ENCODE data around the gene KRTAP9-4.
"Not testable (repeated sequence)": the region's sequence is repeated elsewhere in the genome, so short reads cannot be mapped to it uniquely, and the experiment has no call there.

Gene KRTAP9-4

DNA sequence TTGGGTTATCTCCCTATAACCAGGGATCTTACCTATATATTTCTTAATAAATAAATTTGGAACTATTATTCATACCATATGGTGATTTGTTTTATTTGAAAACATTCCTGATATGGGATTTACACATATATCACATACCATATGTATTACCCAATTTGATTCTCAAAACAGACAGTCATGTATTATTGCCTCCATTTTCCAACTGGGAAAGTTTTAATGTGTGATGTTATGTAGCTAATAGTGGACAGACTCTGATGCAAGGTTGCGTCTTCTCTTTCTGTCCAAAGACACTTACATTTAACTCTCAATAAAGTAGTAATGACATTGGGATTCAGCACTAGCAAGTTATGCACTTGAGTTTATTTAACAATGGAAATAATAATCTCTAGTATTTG, 6.8 kb downstream of the KRTAP9-4 start:
- no peak for TF ChIP-seq CTCF (IDR thresholded peaks at IDR 0.05)

GRCh38 chr17:41258406-41258805, 8.9 kb downstream of the KRTAP9-4 start:
- TF ChIP-seq CTCF (IDR thresholded peaks at IDR 0.05), result no peak

- TF ChIP-seq CTCF (IDR thresholded peaks at IDR 0.05), result no peak
These were observed 13.7 kb downstream of the KRTAP9-4 start for GRCh38 chr17:41263212-41263611.

DNA sequence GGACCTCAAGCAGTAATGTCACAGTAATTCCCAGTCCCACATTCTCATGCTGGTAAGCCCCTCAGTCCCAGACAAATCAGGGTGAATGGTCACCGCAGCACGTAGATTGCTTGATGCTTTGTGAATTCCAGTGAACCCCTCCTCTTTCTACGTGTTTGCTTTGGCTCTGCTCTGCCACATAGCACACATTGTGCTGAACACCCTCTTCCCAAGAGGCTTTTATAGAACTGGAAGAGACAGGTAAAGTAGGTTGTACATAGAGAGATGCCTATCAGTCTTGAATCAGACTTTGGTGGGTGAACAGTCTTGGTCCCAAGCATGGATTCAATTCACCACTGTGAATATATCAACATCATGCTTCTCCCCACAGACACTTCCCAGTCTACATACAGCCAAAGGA, 15.1 kb downstream of the KRTAP9-4 start:
- no peak for TF ChIP-seq CTCF (IDR thresholded peaks at IDR 0.05)

DNA sequence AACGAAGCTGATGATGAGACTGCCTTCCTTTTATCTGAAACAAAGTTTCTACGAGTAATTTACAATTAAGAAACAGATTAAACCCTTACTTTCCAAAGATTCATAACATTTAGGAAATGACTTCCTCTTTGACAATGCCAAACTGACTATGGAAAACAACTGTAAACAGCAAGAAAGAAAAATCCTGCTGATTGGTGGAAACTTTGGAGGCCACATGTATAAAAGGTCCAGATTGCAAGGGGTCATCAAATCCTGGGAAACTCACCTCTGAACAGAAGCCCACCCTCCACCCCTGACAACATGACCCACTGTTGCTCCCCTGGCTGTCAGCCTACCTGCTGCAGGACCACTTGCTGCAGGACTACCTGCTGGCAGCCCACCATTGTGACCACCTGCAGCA, 15.6 kb downstream of the KRTAP9-4 start, which contains the start of gene KRTAP9-6:
KRTAP9-6 (plus strand) TSS at position 301 of the 400 bp plus-strand sequence; CDS start at position 301, 0 bp downstream.
- TF ChIP-seq CTCF (IDR thresholded peaks at IDR 0.05), result no peak

DNA sequence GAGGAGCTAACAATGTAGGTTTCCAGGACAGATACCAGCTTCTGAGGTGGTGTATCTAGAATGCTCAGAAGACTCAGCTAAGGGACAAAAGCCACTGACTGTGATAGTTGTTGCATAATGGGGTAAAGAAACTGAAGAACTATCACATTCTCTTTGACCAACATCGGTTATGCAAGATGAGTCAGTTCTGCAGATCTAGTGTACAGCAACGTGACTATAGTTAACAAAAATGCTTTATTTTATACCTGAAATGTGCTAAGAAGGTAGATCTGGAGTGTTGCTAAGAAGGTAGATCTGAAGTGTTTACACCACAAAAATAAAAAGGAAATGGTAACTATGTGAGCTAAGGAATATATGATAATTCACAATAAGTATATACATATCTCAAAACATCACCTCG, 18.2 kb downstream of the KRTAP9-4 start:
- no peak for TF ChIP-seq CTCF (IDR thresholded peaks at IDR 0.05)

DNA sequence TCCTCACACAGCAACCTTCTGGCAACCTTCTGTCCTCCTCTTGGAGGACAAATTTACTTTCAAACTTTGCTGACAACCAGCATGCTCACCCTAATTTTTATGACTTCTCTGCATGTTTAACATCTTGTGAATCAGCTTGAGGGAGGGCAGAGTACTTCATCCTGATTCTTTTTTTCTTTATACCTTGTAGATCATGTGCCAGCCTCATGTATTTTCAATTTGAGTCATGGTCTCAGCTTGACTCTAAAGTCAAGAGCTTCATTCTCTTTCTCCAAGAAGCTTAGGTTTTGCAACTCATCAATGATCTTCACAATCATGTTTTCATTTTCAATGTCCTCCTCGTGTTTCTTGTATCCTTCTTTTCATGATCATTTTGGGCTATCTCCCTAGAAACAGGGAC, 22.4 kb downstream of the KRTAP9-4 start:
- no peak for TF ChIP-seq CTCF (IDR thresholded peaks at IDR 0.05)

GRCh38 chr17:41275648-41276190, 26.2 kb downstream of the KRTAP9-4 start, which contains the start of gene KRTAP9-7:
Gene KRTAP9-7, plus strand, starts transcription at chr17:41275698. Its CDS starts 0 bp downstream, at chr17:41275698.
- TF ChIP-seq CTCF (IDR thresholded peaks at IDR 0.05), result not testable (repeated sequence)
